ENCODE data around the gene ANKRD17. TPM values are rescaled to one million over a fixed set of nuclear protein-coding genes. Genes with fewer than 3 reads are reported as not detected.

ANKRD17 gene
- total RNA-seq, 2 donors from 2014 or later = 63.3 to 65.0 TPM

- TF ChIP-seq CTCF (IDR thresholded peaks at IDR 0.05) (no peak), POLR2AphosphoS5 (IDR thresholded peaks at IDR 0.05) (no peak), POLR2A (IDR thresholded peaks at IDR 0.05) (no peak)
- intact Hi-C loops (cut with DNase I) = no loop called here
- H3K9me3 ChIP-seq = no peaks in the 10 kb centered on the region
- no peak overlapping the region for H3K4me3 ChIP-seq
- H3K27ac ChIP-seq = no peak overlapping the region
- no peaks in the 10 kb centered on the region for H3K36me3 ChIP-seq
- DNase-seq (ENCODE audit: low spot score) = no peak
- H3K4me1 ChIP-seq (replicated peaks) = no peaks in the 10 kb centered on the region
- no peaks in the 10 kb centered on the region for H3K27me3 ChIP-seq (replicated peaks; ENCODE audit: insufficient read depth)
- 94% methylated on average over 8 of the region's 8 CpGs for WGBS
Observed at GRCh38 chr4:73161527-73162185, 96.9 kb downstream of the ANKRD17 start.

GRCh38 chr4:73156394-73156793 is 102.2 kb downstream of the ANKRD17 start:
- no peak for TF ChIP-seq POLR2A (IDR thresholded peaks at IDR 0.05)
- TF ChIP-seq CTCF (IDR thresholded peaks at IDR 0.05) = no peak
- no peak for TF ChIP-seq POLR2AphosphoS5 (IDR thresholded peaks at IDR 0.05)
- intact Hi-C loops (cut with DNase I) = no loop called here
- Histone ChIP-seq H3K36me3 (peaks cover 0 to 2% of the 10 kb centered on the region in 2 donors), H3K4me1 (replicated peaks) (no peaks in the 10 kb centered on the region), H3K27ac (no peak overlapping the region), H3K27me3 (replicated peaks; ENCODE audit: insufficient read depth) (no peaks in the 10 kb centered on the region), H3K4me3 (no peak overlapping the region), H3K9me3 (no peaks in the 10 kb centered on the region)
- no peak for DNase-seq (ENCODE audit: low spot score)
- WGBS = 94% methylated on average over 3 of the region's 3 CpGs

- Histone ChIP-seq H3K36me3 (peaks cover 0 to 2% of the 10 kb centered on the region in 2 donors), H3K27ac (no peak overlapping the region), H3K27me3 (replicated peaks; ENCODE audit: insufficient read depth) (no peaks in the 10 kb centered on the region), H3K9me3 (no peaks in the 10 kb centered on the region), H3K4me3 (no peak overlapping the region), H3K4me1 (replicated peaks) (no peaks in the 10 kb centered on the region)
- WGBS = 94% methylated on average over 1 of the region's 1 CpG
- intact Hi-C loops (cut with DNase I) = no loop called here
- TF ChIP-seq POLR2AphosphoS5 (IDR thresholded peaks at IDR 0.05) = no peak
- TF ChIP-seq CTCF (IDR thresholded peaks at IDR 0.05) = no peak
- TF ChIP-seq POLR2A (IDR thresholded peaks at IDR 0.05) = no peak
- DNase-seq (ENCODE audit: low spot score) = no peak
Observed at GRCh38 chr4:73152893-73153292, 105.7 kb downstream of the ANKRD17 start.

GRCh38 chr4:73142995-73143547 is 115.5 kb downstream of the ANKRD17 start:
- no peak overlapping the region for H3K27ac ChIP-seq
- peaks cover 0 to 3% of the 10 kb centered on the region in 2 donors for H3K36me3 ChIP-seq
- H3K4me3 ChIP-seq = no peak overlapping the region
- no peak for TF ChIP-seq POLR2AphosphoS5 (IDR thresholded peaks at IDR 0.05)
- intact Hi-C loops (cut with DNase I) = no loop called here
- H3K27me3 ChIP-seq (replicated peaks; ENCODE audit: insufficient read depth) = no peaks in the 10 kb centered on the region
- no peaks in the 10 kb centered on the region for H3K9me3 ChIP-seq
- DNase-seq (ENCODE audit: low spot score) = no peak
- no peaks in the 10 kb centered on the region for H3K4me1 ChIP-seq (replicated peaks)
- 92% methylated on average over 4 of the region's 4 CpGs for WGBS

GRCh38 chr4:73139991-73140390 is 118.6 kb downstream of the ANKRD17 start:
- Histone ChIP-seq H3K27ac (no peak overlapping the region), H3K4me3 (no peak overlapping the region), H3K36me3 (peaks cover 0 to 3% of the 10 kb centered on the region in 2 donors), H3K27me3 (replicated peaks; ENCODE audit: insufficient read depth) (no peaks in the 10 kb centered on the region), H3K9me3 (no peaks in the 10 kb centered on the region), H3K4me1 (replicated peaks) (no peaks in the 10 kb centered on the region)
- intact Hi-C loops (cut with DNase I) = no loop called here
- WGBS = 93% methylated on average over 2 of the region's 2 CpGs
- no peak for DNase-seq (ENCODE audit: low spot score)
- TF ChIP-seq POLR2AphosphoS5 (IDR thresholded peaks at IDR 0.05) (no peak), POLR2A (IDR thresholded peaks at IDR 0.05) (no peak), CTCF (IDR thresholded peaks at IDR 0.05) (no peak)

Measured in prostate gland (tissue), 2 donors.